DMS114 treated with DMSO at 0.1 percent for 48 hours (cell line): ENCODE data around the gene ABR.

ENCODE experiments used
- DNase-seq: peaks from one replicate; lab custom pipeline; 2025; ENCODE audit not compliant: unreplicated experiment; lab: John Stamatoyannopoulos, UW

Gene ABR

DNA sequence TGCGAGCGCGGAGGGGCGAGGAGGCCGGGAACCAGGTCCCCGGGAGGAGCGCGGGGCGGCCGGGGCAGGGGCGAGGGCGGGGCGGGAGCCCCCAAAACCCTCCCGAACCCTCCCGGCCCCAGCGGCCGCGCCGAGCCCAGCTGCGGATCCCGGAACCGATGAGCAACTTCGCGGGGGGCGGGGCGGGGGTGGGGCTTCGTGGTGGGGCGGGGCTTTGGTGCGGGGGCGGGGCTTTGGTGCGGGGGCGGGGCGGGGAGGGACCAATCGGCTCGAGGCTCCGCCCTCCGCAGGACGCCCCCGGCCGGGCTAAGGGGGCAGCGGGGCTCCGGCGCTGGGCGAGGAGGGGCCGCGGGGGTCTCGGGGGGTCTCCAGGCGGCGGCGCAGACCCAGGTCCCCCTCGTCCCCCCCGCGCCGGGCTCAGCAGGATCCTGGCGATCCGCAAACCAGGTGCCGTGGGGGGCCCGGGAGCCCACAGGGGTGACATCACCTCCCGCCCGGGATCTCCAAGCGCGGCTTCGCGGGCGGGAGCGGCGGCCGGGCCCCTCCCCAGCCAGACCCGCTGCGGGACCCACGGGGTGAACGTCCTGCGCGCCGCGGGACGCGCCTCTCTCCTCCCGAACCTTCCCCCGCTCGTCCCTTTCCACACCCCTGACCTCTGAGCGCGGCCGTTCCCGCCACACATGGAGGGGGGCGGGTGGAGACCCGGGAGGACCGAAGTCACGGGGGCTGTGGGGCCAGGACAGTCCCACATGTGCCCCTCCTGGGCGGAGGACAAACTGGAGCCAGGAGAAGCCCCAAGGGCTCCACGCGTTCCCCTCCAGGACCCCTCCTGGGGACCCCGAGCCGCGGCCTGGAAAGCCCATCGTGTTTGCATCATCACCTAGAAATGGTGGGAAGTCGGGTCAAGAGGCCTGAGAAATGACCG, at the start of gene ABR:
Gene ABR, minus strand, starts transcription at position 164 of the 925 bp plus-strand sequence. CDS start 254 bp downstream, outside the sequence.
- no peak for DNase-seq

DNA sequence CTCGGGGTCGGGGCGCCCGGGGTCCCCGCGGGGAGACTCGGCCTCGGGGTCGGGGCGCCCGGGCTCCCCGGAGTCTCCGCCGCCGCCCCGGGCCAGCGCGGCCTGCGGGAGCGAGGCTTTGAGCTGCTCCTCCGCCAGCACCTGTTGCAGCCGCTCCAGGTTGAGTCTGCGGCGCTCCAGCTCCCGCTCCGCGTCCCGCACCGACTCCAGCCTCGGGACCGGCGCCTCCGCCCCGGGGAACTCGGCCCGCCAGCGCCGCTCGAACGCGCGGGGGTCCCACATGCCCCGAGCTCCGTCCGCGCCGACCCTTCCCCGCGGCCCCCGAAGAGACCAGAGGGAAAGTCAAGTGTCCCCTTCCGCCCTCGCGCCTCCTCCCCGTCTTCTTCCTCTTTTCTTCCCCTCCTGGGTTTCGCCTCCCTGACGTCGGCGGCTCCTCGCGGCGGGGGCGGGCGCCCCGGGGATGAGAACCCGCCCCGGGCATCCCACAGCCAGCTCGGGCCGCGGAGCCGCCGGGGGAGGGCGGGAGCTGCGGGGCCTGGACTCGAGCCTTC, 49.6 kb upstream of the ABR start:
- peak; percentile 3 for DNase-seq

DNA sequence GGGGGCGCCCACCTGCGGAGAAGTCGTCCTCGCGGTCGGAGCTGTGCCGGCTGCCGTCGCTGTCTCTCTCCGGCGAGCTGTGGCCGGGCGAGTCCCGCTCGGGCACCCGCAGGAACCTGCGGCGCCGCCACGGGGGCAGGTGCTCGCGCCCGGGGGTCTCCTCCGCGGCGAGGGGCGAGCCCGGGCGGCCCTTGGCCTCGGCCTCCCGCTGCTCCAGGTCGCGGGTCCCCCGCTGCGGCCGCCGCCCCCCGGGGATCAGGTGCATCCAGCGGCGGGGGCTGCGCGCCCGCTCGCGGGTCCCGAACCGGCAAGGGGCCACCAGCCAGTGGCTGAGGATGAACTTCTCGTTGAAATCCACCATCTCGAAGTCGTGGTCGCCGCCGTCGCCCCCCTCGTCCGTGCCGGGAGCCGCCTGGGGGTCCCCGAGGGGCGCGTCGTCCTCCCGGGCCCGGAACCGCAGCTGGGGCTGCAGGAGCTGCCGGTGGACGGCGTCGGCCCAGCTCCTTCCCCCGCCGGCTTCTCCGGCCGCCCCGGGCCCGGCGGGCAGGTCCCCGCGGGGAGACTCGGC, 49.1 kb upstream of the ABR start:
- no peak for DNase-seq

GRCh38 chr17:1227917-1228780, 48.4 kb upstream of the ABR start:
- no peak for DNase-seq

DNA sequence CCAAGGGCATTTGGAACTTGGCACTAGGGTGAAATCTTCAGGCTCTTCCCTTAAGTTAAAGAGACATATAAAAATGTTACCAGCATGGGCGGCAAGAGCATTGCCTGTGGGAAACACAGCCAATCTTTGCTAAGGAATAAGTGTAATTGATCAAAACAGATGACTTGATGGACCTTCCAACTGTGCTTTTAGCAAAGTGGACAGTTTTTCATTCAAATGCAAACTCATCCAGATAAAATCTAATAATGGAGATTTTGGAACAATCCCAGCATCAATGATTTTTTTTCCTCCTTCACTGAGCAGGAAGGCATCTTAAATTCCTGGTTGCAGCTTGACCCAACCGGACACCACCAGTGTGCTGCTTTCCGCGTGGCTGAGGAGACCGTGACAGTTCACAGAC, 47.6 kb upstream of the ABR start:
- no peak for DNase-seq

DNA sequence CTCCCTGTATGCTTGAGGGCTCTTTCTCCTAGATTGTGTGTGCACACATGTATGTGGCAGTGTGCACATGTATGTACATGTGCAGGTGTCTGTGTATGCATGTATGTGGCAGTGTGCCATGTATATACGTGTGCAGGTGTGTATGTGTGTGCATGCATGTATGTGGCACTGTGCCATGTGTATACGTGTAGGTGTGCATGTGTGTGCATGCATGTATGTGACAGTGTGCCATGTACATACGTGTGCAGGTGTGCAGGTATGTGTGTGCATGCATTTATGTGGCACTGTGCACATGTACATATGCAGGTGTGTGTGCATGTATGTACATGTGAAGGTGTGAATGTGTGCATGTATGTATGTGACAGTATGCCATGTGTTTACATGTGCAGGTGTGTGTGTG, 46.5 kb upstream of the ABR start:
- DNase-seq = no peak

- no peak for DNase-seq
These were observed 44.5 kb upstream of the ABR start for GRCh38 chr17:1224330-1224729.

- DNase-seq = no peak
These were observed 43.9 kb upstream of the ABR start for GRCh38 chr17:1223662-1224061.

- no peak for DNase-seq
These were observed 42.5 kb upstream of the ABR start for GRCh38 chr17:1222321-1222720.

- no peak for DNase-seq
These were observed 41.4 kb upstream of the ABR start for GRCh38 chr17:1221209-1221608.

DNA sequence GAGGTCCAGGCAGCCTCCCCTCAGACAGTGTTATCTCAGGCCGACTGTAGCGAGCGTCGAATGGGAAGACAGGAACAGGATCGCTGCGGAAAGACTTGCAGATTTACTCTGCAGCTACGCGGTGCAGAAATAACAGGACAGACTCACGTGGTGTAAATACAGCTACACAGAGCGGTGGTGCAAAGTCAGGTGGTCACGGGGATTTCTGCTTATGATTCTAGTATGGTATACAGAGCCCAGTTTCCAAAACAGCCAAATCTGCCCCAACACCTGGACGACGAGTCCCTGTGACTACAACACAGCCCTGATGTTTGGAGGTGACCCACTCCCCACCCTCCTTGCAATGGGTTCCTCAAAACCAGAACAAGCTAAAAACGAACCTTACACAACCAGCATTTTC, 40.6 kb upstream of the ABR start:
- no peak for DNase-seq

- no peak for DNase-seq
These were observed 37.3 kb upstream of the ABR start for GRCh38 chr17:1217089-1217385.

GRCh38 chr17:1216217-1217088, 36.7 kb upstream of the ABR start:
- no peak for DNase-seq

DNA sequence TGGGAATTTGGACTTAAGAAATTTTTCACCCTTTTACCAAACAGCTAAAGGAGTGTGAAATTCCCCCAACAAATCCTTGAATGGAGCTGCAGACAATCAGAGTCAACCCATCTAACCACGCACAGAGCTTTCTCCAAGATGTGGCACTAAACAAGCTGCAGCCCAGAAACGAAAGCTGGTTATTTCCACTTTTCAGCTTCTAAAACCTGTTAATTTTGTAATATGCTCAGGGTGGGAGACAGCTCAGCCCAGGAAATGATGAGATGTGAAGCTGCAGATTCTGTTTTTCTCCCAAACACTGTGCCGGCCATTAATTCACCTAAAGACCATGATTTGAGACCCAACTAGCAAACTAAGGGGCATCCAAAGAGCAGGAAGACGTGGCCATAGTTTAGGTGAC, 33.2 kb upstream of the ABR start:
- DNase-seq = no peak

DNA sequence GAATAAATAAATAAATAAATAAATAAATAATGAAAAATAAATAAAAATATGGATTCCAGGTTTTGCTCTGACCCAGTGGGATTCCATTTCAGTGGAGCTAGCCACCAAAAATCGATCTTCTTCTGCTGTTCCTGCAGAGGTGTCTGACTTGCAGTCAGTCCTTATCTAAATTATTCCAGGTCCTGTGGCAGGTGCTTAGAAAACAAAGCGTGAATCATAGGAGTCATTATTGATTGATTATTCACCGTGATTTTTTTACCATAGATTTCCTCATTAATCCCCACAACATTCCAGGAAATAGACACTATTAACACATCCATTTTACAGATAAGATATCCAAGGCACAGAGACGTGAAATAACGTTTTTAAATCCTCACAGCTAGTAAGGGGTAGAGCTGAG, 31.5 kb upstream of the ABR start:
- no peak for DNase-seq

GRCh38 chr17:1208966-1209365, 29.2 kb upstream of the ABR start:
- no peak for DNase-seq

DNA sequence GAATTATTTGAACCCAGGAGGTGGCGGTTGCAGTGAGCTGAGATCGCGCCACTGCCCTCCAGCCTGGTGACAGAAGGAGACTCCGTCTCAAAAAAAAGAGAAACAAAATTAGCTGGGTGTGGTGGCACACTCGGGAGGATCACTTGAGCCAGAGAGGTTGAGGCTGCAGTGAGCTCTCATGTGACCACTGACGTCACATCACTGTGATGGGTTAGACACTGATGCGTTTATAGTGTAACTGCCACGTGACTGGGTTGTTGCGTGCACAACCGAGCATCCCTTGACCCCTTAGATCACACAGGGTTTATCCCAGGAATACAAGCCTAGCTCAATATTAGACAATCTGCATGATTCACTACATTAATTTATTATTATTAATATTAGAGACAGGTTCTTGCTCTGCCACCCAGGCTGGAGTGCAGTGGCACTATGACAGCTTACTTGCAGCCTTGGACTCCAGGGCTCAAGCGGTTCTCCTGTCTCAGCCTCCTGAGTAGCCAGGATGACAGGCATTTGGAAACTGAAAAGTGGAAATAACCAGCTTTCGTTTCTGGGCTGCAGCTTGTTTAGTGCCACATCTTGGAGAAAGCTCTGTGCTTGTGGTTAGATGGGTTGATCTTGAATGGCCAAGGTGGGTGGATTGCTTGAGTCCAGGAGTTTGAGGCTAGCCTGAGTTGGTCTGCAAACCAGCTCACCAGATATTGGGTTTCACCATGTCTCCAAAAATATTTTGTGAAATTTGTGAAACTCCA, 26.4 kb upstream of the ABR start:
- no peak for DNase-seq

- no peak for DNase-seq
These were observed 24.1 kb upstream of the ABR start for GRCh38 chr17:1203967-1204291.

DNA sequence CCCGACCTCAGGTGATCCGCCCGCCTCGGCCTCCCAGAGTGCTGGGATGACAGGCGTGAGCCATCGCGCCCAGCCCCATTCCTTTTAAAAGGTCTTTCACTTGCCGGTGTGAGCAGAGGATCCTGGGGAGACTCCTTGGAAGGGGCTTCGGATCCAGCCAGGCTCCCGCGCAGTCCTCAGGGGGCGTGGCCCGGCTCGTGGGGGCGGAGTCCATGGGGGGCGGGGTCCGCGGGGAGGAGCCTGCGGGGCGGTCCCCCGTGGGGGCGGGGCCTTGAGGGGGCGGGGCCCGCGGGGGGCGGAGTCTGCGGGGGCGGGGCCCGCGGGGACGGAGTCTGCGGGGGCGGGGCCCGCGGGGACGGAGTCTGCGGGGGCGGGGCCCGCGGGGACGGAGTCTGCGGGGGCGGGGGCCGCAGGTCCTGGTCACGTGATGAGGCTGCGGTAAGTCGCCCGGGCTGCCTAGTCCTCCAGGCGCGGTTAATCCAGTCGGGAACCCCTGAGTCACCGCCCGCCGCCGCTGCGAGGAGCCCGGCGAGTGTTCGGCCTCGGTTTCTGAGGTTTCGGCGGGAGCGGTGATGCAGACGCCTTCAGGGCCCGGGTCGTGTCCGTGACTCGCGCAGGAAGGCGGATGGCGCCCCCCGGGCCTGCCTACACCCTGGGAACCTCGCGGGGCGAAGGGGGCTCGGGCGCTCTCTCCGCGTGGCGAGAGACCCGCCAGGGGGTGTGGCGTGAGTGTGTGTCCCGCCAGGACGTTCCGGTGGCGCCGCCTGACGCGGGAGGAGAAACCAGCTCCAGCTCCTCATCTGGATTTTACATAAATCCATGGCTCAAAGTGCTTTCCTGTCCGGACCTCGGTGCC, 23.6 kb upstream of the ABR start:
- DNase-seq = peak; percentile 42
